ENCODE results near the gene TEX48.

Gene TEX48

GRCh38 chr9:114693248-114693855 lies 11.4 kb upstream of the TEX48 start:
- DNase-seq (ENCODE audit: extremely low read depth, low read depth), result no peak
- TF ChIP-seq, protein P1, sequence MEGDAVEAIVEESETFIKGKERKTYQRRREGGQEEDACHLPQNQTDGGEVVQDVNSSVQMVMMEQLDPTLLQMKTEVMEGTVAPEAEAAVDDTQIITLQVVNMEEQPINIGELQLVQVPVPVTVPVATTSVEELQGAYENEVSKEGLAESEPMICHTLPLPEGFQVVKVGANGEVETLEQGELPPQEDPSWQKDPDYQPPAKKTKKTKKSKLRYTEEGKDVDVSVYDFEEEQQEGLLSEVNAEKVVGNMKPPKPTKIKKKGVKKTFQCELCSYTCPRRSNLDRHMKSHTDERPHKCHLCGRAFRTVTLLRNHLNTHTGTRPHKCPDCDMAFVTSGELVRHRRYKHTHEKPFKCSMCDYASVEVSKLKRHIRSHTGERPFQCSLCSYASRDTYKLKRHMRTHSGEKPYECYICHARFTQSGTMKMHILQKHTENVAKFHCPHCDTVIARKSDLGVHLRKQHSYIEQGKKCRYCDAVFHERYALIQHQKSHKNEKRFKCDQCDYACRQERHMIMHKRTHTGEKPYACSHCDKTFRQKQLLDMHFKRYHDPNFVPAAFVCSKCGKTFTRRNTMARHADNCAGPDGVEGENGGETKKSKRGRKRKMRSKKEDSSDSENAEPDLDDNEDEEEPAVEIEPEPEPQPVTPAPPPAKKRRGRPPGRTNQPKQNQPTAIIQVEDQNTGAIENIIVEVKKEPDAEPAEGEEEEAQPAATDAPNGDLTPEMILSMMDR (IDR thresholded peaks at IDR 0.05; ENCODE audit: low read depth, low read length), result no peak

GRCh38 chr9:114691956-114692295 lies 9.9 kb upstream of the TEX48 start:
- no peak for DNase-seq (ENCODE audit: extremely low read depth, low read depth)
- TF ChIP-seq, protein P1 (IDR thresholded peaks at IDR 0.05; ENCODE audit: low read depth, low read length), result no peak

DNA sequence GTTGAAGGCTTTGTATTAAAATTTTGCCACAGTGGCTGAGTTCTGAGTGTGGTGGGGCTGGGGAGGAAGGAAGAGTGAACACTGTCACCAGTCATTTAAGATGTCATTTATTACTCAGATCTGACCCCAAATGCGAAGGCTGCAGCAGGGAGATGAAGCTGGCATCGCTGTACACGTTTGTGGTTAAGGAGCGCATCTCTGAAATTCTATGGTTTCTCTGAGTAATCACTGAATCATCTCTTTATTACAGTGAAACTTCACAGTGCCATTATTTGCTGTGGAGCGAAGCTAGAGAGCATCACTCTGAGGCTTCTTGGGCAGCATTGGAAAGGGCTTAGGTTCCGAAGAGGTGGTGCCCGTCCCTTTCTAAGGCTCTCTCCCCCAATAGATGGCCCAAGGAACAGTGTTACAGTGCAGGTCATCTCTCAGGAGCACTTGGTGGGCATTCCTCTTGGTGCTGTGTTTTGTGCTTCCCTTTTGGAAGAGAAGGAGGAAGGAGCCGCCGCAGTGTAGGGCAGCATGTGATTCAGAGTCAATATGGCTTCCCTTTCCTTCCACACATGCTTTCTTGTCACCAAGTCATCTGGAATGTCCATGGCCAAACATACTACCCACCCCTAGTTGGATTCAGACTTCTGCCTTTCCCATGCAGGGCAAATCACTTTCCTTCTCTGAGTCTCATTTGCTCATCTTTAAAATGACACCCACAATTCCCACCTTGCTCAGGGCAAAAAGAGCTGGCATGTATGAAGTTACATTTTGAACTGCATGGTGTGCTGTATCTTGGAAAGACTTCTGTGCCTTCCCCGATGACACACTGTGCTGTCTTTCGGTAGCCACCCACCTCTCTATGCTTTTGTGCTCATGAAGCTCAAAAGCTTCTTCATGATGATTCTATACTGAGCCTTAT lies 9.3 kb upstream of the TEX48 start:
- DNase-seq (ENCODE audit: extremely low read depth, low read depth), result peak; percentile 30
- TF ChIP-seq, protein P1 (IDR thresholded peaks at IDR 0.05; ENCODE audit: low read depth, low read length), result no peak

GRCh38 chr9:114690308-114690707 lies 8.3 kb upstream of the TEX48 start:
- DNase-seq (ENCODE audit: extremely low read depth, low read depth), result no peak
- TF ChIP-seq, protein P1 (IDR thresholded peaks at IDR 0.05; ENCODE audit: low read depth, low read length), result no peak

GRCh38 chr9:114689813-114690212 lies 7.8 kb upstream of the TEX48 start:
- no peak for DNase-seq (ENCODE audit: extremely low read depth, low read depth)
- TF ChIP-seq, protein P1 (IDR thresholded peaks at IDR 0.05; ENCODE audit: low read depth, low read length), result no peak

GRCh38 chr9:114688909-114689610 lies 7.1 kb upstream of the TEX48 start:
- DNase-seq (ENCODE audit: extremely low read depth, low read depth), result no peak
- TF ChIP-seq, protein P1 (IDR thresholded peaks at IDR 0.05; ENCODE audit: low read depth, low read length), result no peak

DNA sequence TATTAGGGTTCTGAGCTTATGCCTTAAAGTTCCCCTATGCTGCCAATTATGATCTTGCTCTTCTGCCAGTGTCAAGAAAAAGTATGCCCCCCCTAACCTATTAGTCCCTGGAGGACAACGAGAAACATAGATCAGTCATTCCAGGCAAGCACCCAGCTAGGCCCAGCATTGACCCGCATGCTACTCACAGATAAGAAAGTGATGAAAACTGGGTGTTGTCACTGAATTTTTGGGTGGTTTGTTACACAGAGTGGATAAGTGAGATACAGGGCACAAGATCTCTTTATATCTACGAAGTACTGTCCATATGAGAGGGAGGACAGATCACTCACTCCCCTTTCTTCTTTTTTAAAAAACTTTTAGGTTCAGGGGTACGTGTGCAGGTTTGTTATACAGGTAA lies 6.4 kb upstream of the TEX48 start:
- no peak for DNase-seq (ENCODE audit: extremely low read depth, low read depth)
- TF ChIP-seq, protein P1 (IDR thresholded peaks at IDR 0.05; ENCODE audit: low read depth, low read length), result no peak

Measured in AG09319 (cell line).